DND-41 (cell line): ENCODE data around the gene MAP3K1.

Source experiments
- ATAC-seq: fragments of 200-7000 bp; cut with Tn5 transposase; 3 replicates; pipeline ENCODE4 v1.9.1; 2021; ENCODE audit warnings: low read depth; ENCODE audit not compliant: insufficient read depth
- DNase-seq: peaks from one replicate; pipeline ENCODE4 v3.0.0-alpha.2; 2020
- H2AFZ ChIP-seq: 2 replicates; pipeline ENCODE4 v1.6.0; 2012; ENCODE audit warnings: low read depth, low read length
- H3K27ac ChIP-seq: 2 replicates; pipeline ENCODE4 v1.5.1; 2012; ENCODE audit warnings: low read length, inconsistent platforms
- H3K27me3 ChIP-seq: fragments of 200-600 bp; sonication (generic); 2 replicates; pipeline ENCODE4 v1.6.0; 2012; ENCODE audit warnings: low read length, mild to moderate bottlenecking, inconsistent platforms; ENCODE audit not compliant: insufficient read depth, poor library complexity
- H3K36me3 ChIP-seq: 2 replicates; pipeline ENCODE4 v1.5.1; 2012; ENCODE audit warnings: low read length, inconsistent platforms; ENCODE audit not compliant: insufficient read depth
- H3K4me1 ChIP-seq: 2 replicates; pipeline ENCODE4 v1.5.1; 2012; ENCODE audit warnings: mild to moderate bottlenecking, low read length; ENCODE audit not compliant: insufficient read depth
- H3K4me2 ChIP-seq: 2 replicates; pipeline ENCODE4 v1.6.0; 2012; ENCODE audit warnings: mild to moderate bottlenecking, moderate library complexity, low read length, inconsistent platforms; ENCODE audit not compliant: insufficient read depth
- H3K4me3 ChIP-seq, 2 experiments: fragments of 200-600 bp in 1 of 2; shearing (Covaris generic) in 1 of 2; 2 replicates each; pipeline ENCODE4 v1.5.1; 2012 to 2016; ENCODE audit warnings: inconsistent platforms in 2 of 2, low read length in 2 of 2, mild to moderate bottlenecking in 2 of 2, low read depth in 1 of 2, moderate library complexity in 1 of 2
- H3K79me2 ChIP-seq: 2 replicates; pipeline ENCODE4 v1.6.0; 2012; ENCODE audit warnings: low read length, inconsistent platforms; ENCODE audit not compliant: insufficient read depth
- H3K9ac ChIP-seq: 2 replicates; pipeline ENCODE4 v1.6.0; 2012; ENCODE audit warnings: low read depth, mild to moderate bottlenecking, inconsistent platforms, low read length, moderate library complexity
- H3K9me3 ChIP-seq: 2 replicates; pipeline ENCODE4 v1.5.1; 2012; ENCODE audit warnings: low read length, moderate library complexity, mild to moderate bottlenecking, inconsistent platforms; ENCODE audit not compliant: insufficient read depth, severe bottlenecking
- H4K20me1 ChIP-seq: 2 replicates; pipeline ENCODE4 v1.6.0; 2012; ENCODE audit warnings: low read length; ENCODE audit not compliant: insufficient read depth
- CTCF ChIP-seq: IDR thresholded peaks from 2 replicates; pipeline ENCODE4 v1.5.1; 2012; ENCODE audit warnings: borderline replicate concordance, low read length, moderate library complexity, mild to moderate bottlenecking; ENCODE audit not compliant: poor library complexity, severe bottlenecking; ENCODE audit errors: extremely low read depth
- EZH2 ChIP-seq: IDR thresholded peaks from 3 replicates; pipeline ENCODE4 v1.6.1; 2012; ENCODE audit warnings: borderline replicate concordance, low read depth, mild to moderate bottlenecking, moderate library complexity, low read length, inconsistent platforms; ENCODE audit not compliant: severe bottlenecking

MAP3K1 gene

GRCh38 chr5:56829137-56829908 lies 14.0 kb downstream of the MAP3K1 start:
- ATAC-seq (no peak), DNase-seq (no peak)
- H3K4me1 ChIP-seq = no peaks in the 10 kb centered on the region
- peaks cover 29% of the 10 kb centered on the region for H4K20me1 ChIP-seq
- H2AFZ ChIP-seq = no peak overlapping the region
- H3K36me3 ChIP-seq = no peaks in the 10 kb centered on the region
- H3K9ac ChIP-seq = no peak overlapping the region
- H3K4me2 ChIP-seq = no peak overlapping the region
- H3K27ac ChIP-seq = no peak overlapping the region
- no peaks in the 10 kb centered on the region for H3K9me3 ChIP-seq
- no peaks in the 10 kb centered on the region for H3K79me2 ChIP-seq
- no peak for TF ChIP-seq CTCF
- no peak for TF ChIP-seq EZH2
- no peaks in the 10 kb centered on the region for H3K27me3 ChIP-seq
- H3K4me3 ChIP-seq = no peak overlapping the region

GRCh38 chr5:56831773-56832172 lies 16.4 kb downstream of the MAP3K1 start:
- Histone ChIP-seq H3K4me2 (no peak overlapping the region), H3K9ac (no peak overlapping the region), H2AFZ (no peak overlapping the region), H3K36me3 (no peaks in the 10 kb centered on the region), H3K9me3 (no peaks in the 10 kb centered on the region), H3K4me1 (no peaks in the 10 kb centered on the region), H3K27ac (no peak overlapping the region), H3K4me3 (no peak overlapping the region), H3K79me2 (no peaks in the 10 kb centered on the region), H4K20me1 (peaks cover 26% of the 10 kb centered on the region), H3K27me3 (no peaks in the 10 kb centered on the region)
- TF ChIP-seq EZH2 (no peak), CTCF (no peak)
- DNase-seq (no peak), ATAC-seq (no peak)

- H3K27ac ChIP-seq = no peak overlapping the region
- H3K4me3 ChIP-seq = no peak overlapping the region
- no peak overlapping the region for H3K9ac ChIP-seq
- no peaks in the 10 kb centered on the region for H3K27me3 ChIP-seq
- TF ChIP-seq CTCF (no peak), EZH2 (no peak)
- DNase-seq (no peak), ATAC-seq (no peak)
- H3K36me3 ChIP-seq = no peaks in the 10 kb centered on the region
- no peak overlapping the region for H2AFZ ChIP-seq
- H3K4me2 ChIP-seq = no peak overlapping the region
- H4K20me1 ChIP-seq = peaks cover 20% of the 10 kb centered on the region
- no peaks in the 10 kb centered on the region for H3K79me2 ChIP-seq
- H3K9me3 ChIP-seq = no peaks in the 10 kb centered on the region
- H3K4me1 ChIP-seq = no peaks in the 10 kb centered on the region
Observed at GRCh38 chr5:56833325-56833724, 18.0 kb downstream of the MAP3K1 start.
